ENCODE data around the gene RBM8A.

DNA sequence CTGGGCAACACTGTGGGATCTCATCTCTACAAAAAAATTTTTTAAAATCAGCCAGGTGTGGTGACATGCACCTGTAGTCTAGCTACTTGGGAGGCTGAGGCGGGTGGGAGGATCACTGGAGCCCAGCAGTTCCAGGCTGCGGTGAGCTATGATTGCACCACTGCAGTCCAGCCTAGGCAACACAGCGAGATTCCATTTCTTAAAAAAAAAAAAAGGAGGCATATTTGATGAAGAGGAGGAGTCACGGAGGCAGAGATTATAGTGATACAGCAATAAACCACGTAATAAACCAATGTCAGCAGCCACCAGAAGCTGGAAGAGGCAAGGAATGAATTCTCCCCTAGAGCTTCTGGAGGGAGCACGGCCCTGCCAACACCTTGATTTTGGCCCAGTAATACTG, 26.6 kb upstream of the RBM8A start:
- TF ChIP-seq, protein P1, sequence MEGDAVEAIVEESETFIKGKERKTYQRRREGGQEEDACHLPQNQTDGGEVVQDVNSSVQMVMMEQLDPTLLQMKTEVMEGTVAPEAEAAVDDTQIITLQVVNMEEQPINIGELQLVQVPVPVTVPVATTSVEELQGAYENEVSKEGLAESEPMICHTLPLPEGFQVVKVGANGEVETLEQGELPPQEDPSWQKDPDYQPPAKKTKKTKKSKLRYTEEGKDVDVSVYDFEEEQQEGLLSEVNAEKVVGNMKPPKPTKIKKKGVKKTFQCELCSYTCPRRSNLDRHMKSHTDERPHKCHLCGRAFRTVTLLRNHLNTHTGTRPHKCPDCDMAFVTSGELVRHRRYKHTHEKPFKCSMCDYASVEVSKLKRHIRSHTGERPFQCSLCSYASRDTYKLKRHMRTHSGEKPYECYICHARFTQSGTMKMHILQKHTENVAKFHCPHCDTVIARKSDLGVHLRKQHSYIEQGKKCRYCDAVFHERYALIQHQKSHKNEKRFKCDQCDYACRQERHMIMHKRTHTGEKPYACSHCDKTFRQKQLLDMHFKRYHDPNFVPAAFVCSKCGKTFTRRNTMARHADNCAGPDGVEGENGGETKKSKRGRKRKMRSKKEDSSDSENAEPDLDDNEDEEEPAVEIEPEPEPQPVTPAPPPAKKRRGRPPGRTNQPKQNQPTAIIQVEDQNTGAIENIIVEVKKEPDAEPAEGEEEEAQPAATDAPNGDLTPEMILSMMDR (IDR thresholded peaks at IDR 0.05), result no peak
- no peak for TF ChIP-seq POLR2A (IDR thresholded peaks at IDR 0.05)

All from Peyer's patch (tissue), 4 donors.